Neural progenitor cell (in vitro differentiated cells): Measurements from ENCODE around the gene RFX7. TPM values are rescaled to one million over a fixed set of nuclear protein-coding genes. Genes with fewer than 3 reads are reported as not detected.

Experiments
- DNase-seq: peaks from one replicate; pipeline ENCODE4 v3.0.0-alpha.2; 2016; ENCODE audit warnings: low spot score
- H2AFZ ChIP-seq: fragments of 200-600 bp; sonication (generic); replicated peaks from 2 replicates; pipeline ENCODE4 v1.6.1; 2016; ENCODE audit warnings: antibody characterized with exemption
- H3F3A ChIP-seq: fragments of 200-600 bp; sonication (generic); 2 replicates; pipeline ENCODE4 v1.6.1; 2016; ENCODE audit warnings: antibody characterized with exemption, low read depth
- H3K27ac ChIP-seq: fragments of 200-600 bp; sonication (generic); 2 replicates; pipeline ENCODE4 v1.5.1; 2016; ENCODE audit warnings: mild to moderate bottlenecking
- H3K27me3 ChIP-seq: fragments of 200-600 bp; sonication (generic); 2 replicates; pipeline ENCODE4 v1.6.1; 2016; ENCODE audit warnings: mild to moderate bottlenecking, moderate library complexity
- H3K36me3 ChIP-seq: fragments of 200-600 bp; sonication (generic); 2 replicates; pipeline ENCODE4 v1.5.1; 2016
- H3K4me1 ChIP-seq: fragments of 200-600 bp; sonication (generic); 2 replicates; pipeline ENCODE4 v1.6.1; 2016; ENCODE audit warnings: mixed run types
- H3K4me2 ChIP-seq: fragments of 200-600 bp; sonication (generic); 2 replicates; pipeline ENCODE4 v1.6.1; 2016
- H3K4me3 ChIP-seq: fragments of 200-600 bp; sonication (generic); 2 replicates; pipeline ENCODE4 v1.5.1; 2016
- H3K79me2 ChIP-seq: fragments of 200-600 bp; sonication (generic); 2 replicates; pipeline ENCODE4 v1.6.1; 2016; ENCODE audit warnings: low read depth
- H3K9ac ChIP-seq: fragments of 200-600 bp; sonication (generic); 2 replicates; pipeline ENCODE4 v1.6.1; 2016
- H3K9me3 ChIP-seq: fragments of 200-600 bp; sonication (generic); 2 replicates; pipeline ENCODE4 v1.5.1; 2016; ENCODE audit warnings: low read depth
- H4K20me1 ChIP-seq: fragments of 200-600 bp; sonication (generic); 2 replicates; pipeline ENCODE4 v1.6.1; 2016; ENCODE audit warnings: low read depth
- H3K27ac Mint-ChIP-seq: 3 replicates; pipeline ENCODE4 v1.8.0; 2021; ENCODE audit warnings: mixed read lengths
- H3K27me3 Mint-ChIP-seq: 2 replicates; pipeline ENCODE4 v1.8.0; 2022; ENCODE audit warnings: low read depth, mild to moderate bottlenecking, inconsistent platforms, moderate library complexity, mixed read lengths; ENCODE audit not compliant: insufficient read depth
- H3K36me3 Mint-ChIP-seq: 3 replicates; pipeline ENCODE4 v1.8.0; 2021; ENCODE audit warnings: mixed read lengths
- H3K4me1 Mint-ChIP-seq: 3 replicates; pipeline ENCODE4 v1.8.0; 2021; ENCODE audit warnings: mixed read lengths
- H3K4me3 Mint-ChIP-seq: 3 replicates; pipeline ENCODE4 v1.8.0; 2021; ENCODE audit warnings: mild to moderate bottlenecking, moderate library complexity, mixed read lengths
- H3K9me3 Mint-ChIP-seq: 3 replicates; pipeline ENCODE4 v1.8.0; 2020; ENCODE audit warnings: mixed read lengths
- CTCF ChIP-seq: fragments of 200-600 bp; sonication (generic); IDR thresholded peaks from 2 replicates; pipeline ENCODE4 v1.5.1; 2017; ENCODE audit warnings: antibody characterized with exemption, mild to moderate bottlenecking
- EZH2 ChIP-seq: fragments of 200-600 bp; sonication (generic); IDR thresholded peaks from 2 replicates; pipeline ENCODE4 v1.6.1; 2017; ENCODE audit warnings: antibody characterized with exemption, mild to moderate bottlenecking, moderate library complexity
- EZH2phosphoT487 ChIP-seq: fragments of 200-600 bp; sonication (generic); IDR thresholded peaks from 2 replicates; pipeline ENCODE4 v1.6.1; 2017; ENCODE audit warnings: antibody characterized with exemption
- total RNA-seq: library from RNA; depleted of rRNA; stranded (reverse); fragments of >200 nt; gene quantifications from 2 replicates; pipeline ENCODE4 v1.2.3, GENCODE V29; 2015; ENCODE audit warnings: low replicate concordance

The RFX7 gene
- total RNA-seq, 1 donor from 2014 or later = 24.1 TPM

GRCh38 chr15:56222302-56222701 lies 21.4 kb downstream of the RFX7 start:
- Histone ChIP-seq H4K20me1 (no peaks in the 10 kb centered on the region), H3K4me2 (no peak overlapping the region), H2AFZ (no peak overlapping the region), H3K27ac (no peak overlapping the region), H3K36me3 (peaks cover 12% of the 10 kb centered on the region), H3K9ac (no peak overlapping the region), H3K79me2 (peaks cover 97% of the 10 kb centered on the region), H3K27me3 (no peaks in the 10 kb centered on the region), H3K9me3 (peaks cover 28% of the 10 kb centered on the region), H3K4me3 (no peak overlapping the region), H3K4me1 (peaks cover 9% of the 10 kb centered on the region), H3F3A (no peaks in the 10 kb centered on the region)
- H3K4me3 Mint-ChIP-seq = no peak overlapping the region
- DNase-seq = no peak
- H3K4me1 Mint-ChIP-seq = no peaks in the 10 kb centered on the region
- H3K36me3 Mint-ChIP-seq = peaks cover 64% of the 10 kb centered on the region
- H3K9me3 Mint-ChIP-seq = peaks cover 77% of the 10 kb centered on the region
- H3K27ac Mint-ChIP-seq = no peak overlapping the region
- no peak for TF ChIP-seq EZH2
- TF ChIP-seq EZH2phosphoT487 = no peak
- no peak for TF ChIP-seq CTCF
- H3K27me3 Mint-ChIP-seq = no peaks in the 10 kb centered on the region

GRCh38 chr15:56217341-56217740 lies 26.3 kb downstream of the RFX7 start:
- no peak for DNase-seq
- Histone ChIP-seq H3K27ac (no peak overlapping the region), H3K9ac (no peak overlapping the region), H2AFZ (no peak overlapping the region), H3K27me3 (no peaks in the 10 kb centered on the region), H3K4me1 (no peaks in the 10 kb centered on the region), H3K36me3 (peaks cover 20% of the 10 kb centered on the region), H3K79me2 (peaks cover 97% of the 10 kb centered on the region), H3K4me3 (no peak overlapping the region), H3K4me2 (no peak overlapping the region), H3K9me3 (peaks cover 9% of the 10 kb centered on the region), H4K20me1 (no peaks in the 10 kb centered on the region), H3F3A (no peaks in the 10 kb centered on the region)
- Mint-ChIP-seq H3K36me3 (peaks cover 55% of the 10 kb centered on the region), H3K9me3 (peaks cover 67% of the 10 kb centered on the region), H3K27me3 (no peaks in the 10 kb centered on the region), H3K4me1 (no peaks in the 10 kb centered on the region), H3K4me3 (no peak overlapping the region), H3K27ac (no peak overlapping the region)
- no peak for TF ChIP-seq EZH2
- TF ChIP-seq CTCF = no peak
- TF ChIP-seq EZH2phosphoT487 = no peak

GRCh38 chr15:56215769-56216168 lies 27.9 kb downstream of the RFX7 start:
- peaks cover 97% of the 10 kb centered on the region for H3K79me2 ChIP-seq
- no peak overlapping the region for H3K4me3 Mint-ChIP-seq
- H4K20me1 ChIP-seq = no peaks in the 10 kb centered on the region
- TF ChIP-seq EZH2 = no peak
- TF ChIP-seq EZH2phosphoT487 = no peak
- no peak for TF ChIP-seq CTCF
- no peak overlapping the region for H3K4me3 ChIP-seq
- no peaks in the 10 kb centered on the region for H3K4me1 Mint-ChIP-seq
- peaks cover 31% of the 10 kb centered on the region for H3K36me3 ChIP-seq
- peak overlapping the region; percentile 2 for H3K4me2 ChIP-seq
- peaks cover 10% of the 10 kb centered on the region for H3K9me3 ChIP-seq
- DNase-seq = no peak
- no peaks in the 10 kb centered on the region for H3K27me3 Mint-ChIP-seq
- H2AFZ ChIP-seq = no peak overlapping the region
- peak overlapping the region; percentile 57 for H3K27ac ChIP-seq
- no peak overlapping the region for H3K27ac Mint-ChIP-seq
- peaks cover 64% of the 10 kb centered on the region for H3K36me3 Mint-ChIP-seq
- H3F3A ChIP-seq = no peaks in the 10 kb centered on the region
- H3K27me3 ChIP-seq = no peaks in the 10 kb centered on the region
- no peaks in the 10 kb centered on the region for H3K4me1 ChIP-seq
- peaks cover 71% of the 10 kb centered on the region for H3K9me3 Mint-ChIP-seq
- no peak overlapping the region for H3K9ac ChIP-seq
